Measurements from ENCODE around the gene NR4A1.

NR4A1 gene

DNA sequence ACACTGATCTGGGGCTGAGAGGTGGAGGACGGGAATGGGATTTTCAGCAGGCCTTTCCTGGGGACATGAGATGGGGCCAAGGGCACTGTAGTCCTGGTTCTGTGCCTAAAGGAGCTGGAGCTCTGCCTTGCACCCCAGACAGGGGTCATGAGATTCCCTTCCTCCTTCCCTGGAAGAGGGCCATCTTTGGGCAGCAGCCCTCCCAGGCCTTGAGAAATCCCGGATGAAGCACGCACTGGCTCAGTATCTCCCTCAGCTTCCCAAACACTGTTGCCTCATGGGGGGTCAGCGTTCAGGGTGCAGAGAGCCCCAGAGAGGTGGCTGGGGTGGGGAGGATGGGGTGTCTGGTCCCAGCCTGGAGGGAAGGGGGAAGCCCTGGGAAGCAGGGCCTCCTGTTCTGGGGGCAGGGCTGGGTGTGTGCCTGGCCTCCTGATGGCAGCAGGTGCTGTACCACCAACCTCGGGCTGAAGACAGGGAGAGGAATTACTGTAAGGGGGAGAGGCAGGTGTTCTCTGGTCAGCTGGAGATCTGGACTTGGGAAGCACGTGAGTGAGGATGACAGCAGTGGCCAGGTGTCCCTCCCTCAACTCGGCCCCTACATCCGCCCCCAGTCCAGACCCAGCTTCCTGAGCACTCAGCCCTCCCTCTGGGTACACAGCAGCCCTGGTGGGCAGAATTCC is 8.4 kb upstream of the NR4A1 start:
- no peak for DNase-seq

- no peak for DNase-seq
Observed at GRCh38 chr12:52043386-52044212, 7.6 kb upstream of the NR4A1 start.

DNA sequence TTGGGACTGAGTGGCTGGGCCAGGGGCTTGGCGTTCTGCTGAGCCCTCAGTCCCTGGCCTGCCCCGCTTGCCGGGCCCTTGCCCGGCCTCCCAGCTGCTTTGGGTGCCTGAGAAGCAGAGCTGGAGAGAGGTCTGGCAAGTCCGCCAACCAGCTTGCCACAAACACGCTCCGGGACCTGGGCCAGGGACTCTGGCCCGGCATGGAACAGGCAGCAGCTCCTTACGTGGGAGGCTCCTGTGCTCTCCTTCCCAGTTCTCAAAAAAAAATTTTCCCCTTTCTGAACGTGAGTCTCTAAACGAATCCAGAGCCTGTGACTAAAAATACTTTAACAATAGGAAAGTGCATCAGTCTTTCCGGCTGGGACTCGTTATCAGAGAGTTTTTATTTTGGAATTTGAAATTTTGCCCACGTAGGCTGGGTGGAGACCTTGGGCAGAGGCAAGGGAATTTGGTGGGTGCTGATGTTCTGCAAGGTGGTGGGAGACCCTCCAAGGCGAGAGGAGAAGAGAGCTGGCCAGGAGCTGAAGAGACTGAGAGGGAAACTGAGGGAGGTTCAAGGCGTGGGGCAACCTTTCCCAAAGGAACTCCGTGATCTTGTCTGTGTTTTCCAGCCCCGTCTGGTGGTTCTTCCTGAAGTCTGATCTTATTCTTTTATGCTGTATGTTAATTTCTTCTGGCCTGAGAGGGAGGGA is 6.8 kb upstream of the NR4A1 start:
- no peak for DNase-seq

- no peak for DNase-seq
Observed at GRCh38 chr12:52045794-52046199, 5.4 kb upstream of the NR4A1 start.

GRCh38 chr12:52046859-52047258 is 4.4 kb upstream of the NR4A1 start:
- DNase-seq: no peak

DNA sequence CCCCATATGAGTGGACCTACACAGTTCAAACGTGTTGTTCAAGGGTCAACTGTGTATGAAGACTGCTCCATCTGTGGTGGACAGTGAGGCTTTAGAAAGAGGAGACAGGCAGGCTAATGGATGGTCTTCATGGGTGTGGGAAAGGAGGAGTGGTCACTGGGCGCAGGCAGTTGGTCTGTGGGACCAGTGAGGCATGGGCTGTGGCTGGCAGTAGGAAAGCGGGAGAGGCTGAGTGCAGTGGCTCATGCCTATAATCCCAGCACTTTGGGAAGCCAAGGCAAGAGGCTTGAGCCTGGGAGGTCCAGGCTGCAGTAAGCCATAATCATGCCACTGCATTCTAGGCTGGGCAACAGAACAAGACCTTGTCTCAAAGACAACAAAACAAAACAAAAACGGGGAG is 2.0 kb upstream of the NR4A1 start:
- no peak for DNase-seq

DNA sequence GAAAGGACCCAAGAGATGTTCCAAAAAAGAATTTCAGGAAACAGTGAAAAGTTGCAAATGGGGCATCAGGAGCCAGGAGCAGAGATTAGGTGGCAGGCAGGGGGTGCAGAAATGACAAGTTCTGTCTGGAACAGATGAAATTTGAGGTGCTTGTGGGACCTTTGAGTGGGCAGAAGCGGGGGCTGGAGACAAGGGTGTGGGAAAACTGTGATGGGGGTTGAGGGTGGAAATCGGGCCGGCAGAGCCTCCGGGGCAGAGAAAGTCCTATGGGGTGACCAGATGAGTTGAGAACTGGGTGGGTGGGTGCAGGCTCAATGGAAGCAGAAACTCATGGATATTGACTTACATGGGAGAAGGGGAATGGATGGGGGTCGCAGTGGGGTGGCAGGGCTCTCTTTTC is 1.6 kb upstream of the NR4A1 start:
- no peak for DNase-seq

GRCh38 chr12:52050116-52050757 is 1.0 kb upstream of the NR4A1 start:
- no peak for DNase-seq

GRCh38 chr12:52052468-52053186 is 1.4 kb downstream of the NR4A1 start:
- no peak for DNase-seq

DNA sequence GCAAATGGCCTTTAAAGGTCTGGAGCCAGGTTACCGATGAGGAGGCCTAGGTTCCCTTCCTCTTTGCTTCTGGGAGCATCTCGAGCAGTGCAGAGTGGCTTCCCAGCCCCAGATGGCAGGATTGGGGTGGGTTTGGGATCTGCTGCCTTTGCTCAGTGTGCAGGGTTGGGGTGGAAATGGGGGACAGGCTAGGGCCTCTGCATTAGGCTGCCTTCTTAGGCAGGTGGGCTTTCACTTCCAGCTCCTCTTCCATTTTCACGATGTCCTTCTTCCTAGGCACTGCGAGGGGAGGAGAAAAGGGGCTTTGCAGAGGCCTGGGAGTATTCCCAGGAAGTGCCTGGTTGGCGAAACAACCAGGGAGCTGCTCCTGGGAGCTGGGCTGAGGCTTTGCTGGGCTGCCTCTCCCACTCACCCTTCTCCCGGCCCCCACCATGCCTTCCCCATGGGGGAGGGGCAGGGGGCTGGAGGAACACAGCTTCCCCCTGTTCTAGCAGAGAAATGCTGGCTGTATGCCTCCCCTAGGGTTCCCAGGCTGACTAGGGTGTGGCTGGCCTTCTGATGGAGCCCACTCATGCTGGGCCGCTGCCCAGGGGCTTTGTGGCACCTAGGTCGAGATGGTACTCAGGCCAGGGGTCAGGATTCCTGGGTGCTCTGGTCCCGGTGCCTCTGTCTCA is 2.4 kb downstream of the NR4A1 start:
- no peak for DNase-seq

DNA sequence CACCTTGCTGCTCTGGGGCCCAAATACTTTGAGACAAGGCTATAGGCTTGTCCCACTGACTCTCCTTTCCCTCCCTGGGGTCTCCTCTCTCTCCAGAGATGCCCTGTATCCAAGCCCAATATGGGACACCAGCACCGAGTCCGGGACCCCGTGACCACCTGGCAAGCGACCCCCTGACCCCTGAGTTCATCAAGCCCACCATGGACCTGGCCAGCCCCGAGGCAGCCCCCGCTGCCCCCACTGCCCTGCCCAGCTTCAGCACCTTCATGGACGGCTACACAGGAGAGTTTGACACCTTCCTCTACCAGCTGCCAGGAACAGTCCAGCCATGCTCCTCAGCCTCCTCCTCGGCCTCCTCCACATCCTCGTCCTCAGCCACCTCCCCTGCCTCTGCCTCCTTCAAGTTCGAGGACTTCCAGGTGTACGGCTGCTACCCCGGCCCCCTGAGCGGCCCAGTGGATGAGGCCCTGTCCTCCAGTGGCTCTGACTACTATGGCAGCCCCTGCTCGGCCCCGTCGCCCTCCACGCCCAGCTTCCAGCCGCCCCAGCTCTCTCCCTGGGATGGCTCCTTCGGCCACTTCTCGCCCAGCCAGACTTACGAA is 3.1 kb downstream of the NR4A1 start:
- DNase-seq: no peak

- no peak for DNase-seq
Observed at GRCh38 chr12:52054833-52055730, 3.8 kb downstream of the NR4A1 start.

DNA sequence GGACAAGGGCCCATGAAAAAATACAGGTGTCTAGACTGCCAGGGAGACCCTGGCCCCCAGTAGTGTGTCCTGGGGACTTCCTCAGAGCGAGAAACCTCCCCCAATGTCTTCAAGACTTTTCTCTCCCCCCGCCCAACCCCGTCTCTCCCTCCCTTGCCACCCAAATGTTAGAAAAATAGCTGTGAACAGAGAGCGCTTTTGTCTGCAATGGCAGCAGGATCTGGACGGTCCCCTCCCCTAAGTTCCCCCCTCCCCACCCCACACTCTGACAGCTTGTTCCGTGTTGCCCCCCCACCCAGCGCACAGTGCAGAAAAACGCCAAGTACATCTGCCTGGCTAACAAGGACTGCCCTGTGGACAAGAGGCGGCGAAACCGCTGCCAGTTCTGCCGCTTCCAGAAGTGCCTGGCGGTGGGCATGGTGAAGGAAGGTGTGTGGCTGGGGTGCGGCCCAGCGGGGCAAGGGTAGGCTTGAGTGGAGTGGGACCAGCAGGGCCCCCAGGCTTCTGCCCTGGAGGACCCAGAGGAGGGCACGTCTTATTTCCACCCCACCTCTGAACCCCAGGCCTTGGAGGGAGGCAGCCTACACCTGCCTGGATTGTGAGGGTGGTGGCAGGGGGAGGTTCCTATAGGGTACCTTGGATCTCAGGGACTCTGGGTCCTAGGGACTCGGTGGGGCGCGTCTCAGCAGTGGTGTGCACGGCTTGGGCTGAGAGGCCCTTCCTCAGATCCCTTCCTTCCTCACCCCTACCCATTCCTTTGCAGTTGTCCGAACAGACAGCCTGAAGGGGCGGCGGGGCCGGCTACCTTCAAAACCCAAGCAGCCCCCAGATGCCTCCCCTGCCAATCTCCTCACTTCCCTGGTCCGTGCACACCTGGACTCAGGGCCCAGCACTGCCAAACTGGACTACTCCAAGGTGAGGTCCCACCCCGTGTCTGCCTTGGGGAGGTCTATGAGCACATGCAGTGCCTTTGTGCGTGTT is 4.8 kb downstream of the NR4A1 start:
- no peak for DNase-seq

- DNase-seq: no peak
Observed at GRCh38 chr12:52056801-52057637, 5.8 kb downstream of the NR4A1 start.

DNA sequence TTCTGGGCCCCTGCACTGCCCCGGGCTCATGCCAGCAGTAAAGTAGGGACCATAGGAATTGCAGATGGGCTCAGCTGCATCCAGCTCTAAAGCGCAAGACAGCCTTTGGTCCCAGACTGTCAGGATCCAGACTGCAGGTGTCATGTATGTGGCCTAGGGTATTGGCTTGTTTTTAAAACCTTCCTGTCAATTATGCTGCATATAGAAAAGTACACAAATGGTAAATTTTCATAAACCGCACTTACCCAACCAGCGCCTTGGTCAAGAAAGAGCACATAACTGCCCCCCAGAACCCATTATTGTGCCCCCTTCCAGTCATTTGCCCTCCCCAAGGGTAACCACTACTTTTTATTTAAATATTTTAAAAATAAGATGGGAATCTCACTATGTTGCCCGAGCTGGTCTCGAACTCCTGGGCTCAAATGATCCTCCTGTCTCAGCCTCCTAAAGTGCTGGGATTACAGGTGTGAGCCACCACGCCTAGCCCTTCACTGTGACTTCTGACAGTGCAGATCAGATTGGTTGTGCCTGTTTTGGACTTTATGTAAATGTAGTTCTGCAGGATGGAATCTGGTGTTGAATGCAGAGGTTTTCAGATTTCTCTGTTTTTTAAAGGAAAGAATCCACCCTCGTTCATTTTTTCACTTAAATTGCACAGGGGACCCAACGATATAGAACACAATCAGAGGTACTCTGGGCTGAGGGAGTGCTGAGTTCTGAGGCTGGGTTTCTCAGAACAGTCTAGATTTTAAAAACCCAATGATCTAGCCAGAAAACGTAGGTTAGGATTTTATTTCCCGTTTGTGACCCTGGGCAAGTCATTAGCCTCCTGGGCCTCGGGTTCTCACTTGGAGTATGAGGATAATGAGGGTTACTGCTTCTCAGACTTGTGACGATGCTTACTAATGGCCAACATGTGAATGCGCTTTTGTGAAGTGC is 6.7 kb downstream of the NR4A1 start:
- no peak for DNase-seq

DNA sequence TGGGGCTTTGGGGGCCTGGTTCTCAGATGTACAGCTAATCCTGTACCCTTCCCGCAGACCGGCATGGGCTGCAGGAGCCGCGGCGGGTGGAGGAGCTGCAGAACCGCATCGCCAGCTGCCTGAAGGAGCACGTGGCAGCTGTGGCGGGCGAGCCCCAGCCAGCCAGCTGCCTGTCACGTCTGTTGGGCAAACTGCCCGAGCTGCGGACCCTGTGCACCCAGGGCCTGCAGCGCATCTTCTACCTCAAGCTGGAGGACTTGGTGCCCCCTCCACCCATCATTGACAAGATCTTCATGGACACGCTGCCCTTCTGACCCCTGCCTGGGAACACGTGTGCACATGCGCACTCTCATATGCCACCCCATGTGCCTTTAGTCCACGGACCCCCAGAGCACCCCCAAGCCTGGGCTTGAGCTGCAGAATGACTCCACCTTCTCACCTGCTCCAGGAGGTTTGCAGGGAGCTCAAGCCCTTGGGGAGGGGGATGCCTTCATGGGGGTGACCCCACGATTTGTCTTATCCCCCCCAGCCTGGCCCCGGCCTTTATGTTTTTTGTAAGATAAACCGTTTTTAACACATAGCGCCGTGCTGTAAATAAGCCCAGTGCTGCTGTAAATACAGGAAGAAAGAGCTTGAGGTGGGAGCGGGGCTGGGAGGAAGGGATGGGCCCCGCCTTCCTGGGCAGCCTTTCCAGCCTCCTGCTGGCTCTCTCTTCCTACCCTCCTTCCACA is 7.6 kb downstream of the NR4A1 start:
- no peak for DNase-seq

All from NCI-H1930 (cell line).